ENCODE results near the gene LRRC4C.

DNA sequence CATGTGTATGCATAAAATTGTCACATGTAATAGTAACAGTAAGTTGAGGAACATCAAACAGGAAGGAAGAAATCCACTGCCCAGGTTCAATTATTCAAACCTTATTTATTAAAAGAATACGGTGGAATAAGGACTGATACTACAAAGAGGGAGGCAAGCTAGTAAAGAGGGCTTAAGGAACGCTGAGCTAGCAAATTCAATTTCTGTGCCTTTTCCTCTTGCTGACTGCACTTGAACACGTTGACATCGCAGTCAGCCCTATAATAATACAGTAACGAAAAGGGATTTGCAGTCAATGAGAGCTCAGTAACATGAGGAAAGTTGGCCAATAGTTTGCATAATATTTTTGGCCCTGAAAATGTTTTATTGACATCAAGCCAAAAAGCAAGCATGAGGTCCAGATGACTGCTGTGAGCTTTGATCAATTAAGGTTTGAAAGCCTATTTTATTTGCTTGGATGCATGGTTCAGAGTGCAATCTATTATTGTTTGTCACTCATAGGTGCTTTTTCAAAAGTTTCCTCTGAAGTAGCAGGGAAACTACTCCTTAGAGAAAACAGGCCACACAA is 861.8 kb downstream of the LRRC4C start:
- TF ChIP-seq EZH2 (IDR thresholded peaks at IDR 0.05; ENCODE audit: insufficient read depth, poor library complexity, severe bottlenecking), result no peak
- no peak for TF ChIP-seq EZH2phosphoT487 (IDR thresholded peaks at IDR 0.05; ENCODE audit: insufficient read depth, low read depth)
